ENCODE measurements around the gene SVOPL.

Gene SVOPL

GRCh38 chr7:138658889-138659288 lies 42.3 kb downstream of the SVOPL start:
- no peak for TF ChIP-seq ZBTB7A (IDR thresholded peaks at IDR 0.05; ENCODE audit: low read depth)
- no peak for TF ChIP-seq FOXM1 (IDR thresholded peaks at IDR 0.05; ENCODE audit: borderline replicate concordance, low read depth)
- no peak for TF ChIP-seq EGR1 (IDR thresholded peaks at IDR 0.05)
- no peak for TF ChIP-seq EP300 (IDR thresholded peaks at IDR 0.05; ENCODE audit: borderline replicate concordance)
- TF ChIP-seq TCF12 (IDR thresholded peaks at IDR 0.05; ENCODE audit: low read depth): no peak
- TF ChIP-seq CEBPB (IDR thresholded peaks at IDR 0.05): no peak
- TF ChIP-seq USF1 (IDR thresholded peaks at IDR 0.05): no peak
- no peak for TF ChIP-seq CREB1 (IDR thresholded peaks at IDR 0.05; ENCODE audit: low read depth)
- TF ChIP-seq TEAD4 (IDR thresholded peaks at IDR 0.05): no peak

- TF ChIP-seq USF1 (IDR thresholded peaks at IDR 0.05): no peak
- no peak for TF ChIP-seq EGR1 (IDR thresholded peaks at IDR 0.05)
- TF ChIP-seq RAD21 (IDR thresholded peaks at IDR 0.05; ENCODE audit: low read depth): no peak
- no peak for TF ChIP-seq TCF12 (IDR thresholded peaks at IDR 0.05; ENCODE audit: low read depth)
- TF ChIP-seq CEBPB (IDR thresholded peaks at IDR 0.05): no peak
- no peak for TF ChIP-seq TAF1 (IDR thresholded peaks at IDR 0.05; ENCODE audit: low read depth)
- TF ChIP-seq YY1 (IDR thresholded peaks at IDR 0.05; ENCODE audit: low read depth): no peak
- no peak for TF ChIP-seq TEAD4 (IDR thresholded peaks at IDR 0.05)
- no peak for TF ChIP-seq ZBTB7A (IDR thresholded peaks at IDR 0.05; ENCODE audit: low read depth)
- TF ChIP-seq REST (IDR thresholded peaks at IDR 0.05; ENCODE audit: low read depth): no peak
- TF ChIP-seq FOXM1 (IDR thresholded peaks at IDR 0.05; ENCODE audit: borderline replicate concordance, low read depth): no peak
- TF ChIP-seq EP300 (IDR thresholded peaks at IDR 0.05; ENCODE audit: borderline replicate concordance): no peak
- no peak for TF ChIP-seq MAX (IDR thresholded peaks at IDR 0.05)
- TF ChIP-seq CREB1 (IDR thresholded peaks at IDR 0.05; ENCODE audit: low read depth): no peak
- no peak for TF ChIP-seq NFIC (IDR thresholded peaks at IDR 0.05)
These were observed 43.2 kb downstream of the SVOPL start for GRCh38 chr7:138657854-138658386.

- no peak for TF ChIP-seq YY1 (IDR thresholded peaks at IDR 0.05; ENCODE audit: low read depth)
- TF ChIP-seq ZBTB7A (IDR thresholded peaks at IDR 0.05; ENCODE audit: low read depth): no peak
- no peak for TF ChIP-seq TAF1 (IDR thresholded peaks at IDR 0.05; ENCODE audit: low read depth)
- TF ChIP-seq REST (IDR thresholded peaks at IDR 0.05; ENCODE audit: low read depth): no peak
- no peak for TF ChIP-seq RAD21 (IDR thresholded peaks at IDR 0.05; ENCODE audit: low read depth)
- no peak for TF ChIP-seq CREB1 (IDR thresholded peaks at IDR 0.05; ENCODE audit: low read depth)
- no peak for TF ChIP-seq FOXM1 (IDR thresholded peaks at IDR 0.05; ENCODE audit: borderline replicate concordance, low read depth)
- no peak for TF ChIP-seq CEBPB (IDR thresholded peaks at IDR 0.05)
- no peak for TF ChIP-seq TEAD4 (IDR thresholded peaks at IDR 0.05)
- no peak for TF ChIP-seq EGR1 (IDR thresholded peaks at IDR 0.05)
- no peak for TF ChIP-seq USF1 (IDR thresholded peaks at IDR 0.05)
These were observed 44.2 kb downstream of the SVOPL start for GRCh38 chr7:138656952-138657351.

GRCh38 chr7:138654616-138655015 lies 46.5 kb downstream of the SVOPL start:
- no peak for TF ChIP-seq TEAD4 (IDR thresholded peaks at IDR 0.05)
- no peak for TF ChIP-seq REST (IDR thresholded peaks at IDR 0.05; ENCODE audit: low read depth)
- no peak for TF ChIP-seq NFIC (IDR thresholded peaks at IDR 0.05)
- TF ChIP-seq CREB1 (IDR thresholded peaks at IDR 0.05; ENCODE audit: low read depth): no peak
